Stimulated activated CD4-positive, alpha-beta T cell treated with anti-CD3 and anti-CD28 coated beads, TNF-alpha, amount 100 ng/mL, for 24 hours (primary cell): ENCODE data around the gene FAM50B.
A peak's percentile ranks its signal among the peaks of the same experiment; 100 is the strongest.

ENCODE experiments used
- DNase-seq, 3 experiments: peaks; one replicate each; pipeline ENCODE4 v3.0.0-alpha.2; 2020; ENCODE audit warnings: low read depth in 3 of 3

The FAM50B gene, protein sequence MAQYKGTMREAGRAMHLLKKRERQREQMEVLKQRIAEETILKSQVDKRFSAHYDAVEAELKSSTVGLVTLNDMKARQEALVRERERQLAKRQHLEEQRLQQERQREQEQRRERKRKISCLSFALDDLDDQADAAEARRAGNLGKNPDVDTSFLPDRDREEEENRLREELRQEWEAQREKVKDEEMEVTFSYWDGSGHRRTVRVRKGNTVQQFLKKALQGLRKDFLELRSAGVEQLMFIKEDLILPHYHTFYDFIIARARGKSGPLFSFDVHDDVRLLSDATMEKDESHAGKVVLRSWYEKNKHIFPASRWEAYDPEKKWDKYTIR

DNA sequence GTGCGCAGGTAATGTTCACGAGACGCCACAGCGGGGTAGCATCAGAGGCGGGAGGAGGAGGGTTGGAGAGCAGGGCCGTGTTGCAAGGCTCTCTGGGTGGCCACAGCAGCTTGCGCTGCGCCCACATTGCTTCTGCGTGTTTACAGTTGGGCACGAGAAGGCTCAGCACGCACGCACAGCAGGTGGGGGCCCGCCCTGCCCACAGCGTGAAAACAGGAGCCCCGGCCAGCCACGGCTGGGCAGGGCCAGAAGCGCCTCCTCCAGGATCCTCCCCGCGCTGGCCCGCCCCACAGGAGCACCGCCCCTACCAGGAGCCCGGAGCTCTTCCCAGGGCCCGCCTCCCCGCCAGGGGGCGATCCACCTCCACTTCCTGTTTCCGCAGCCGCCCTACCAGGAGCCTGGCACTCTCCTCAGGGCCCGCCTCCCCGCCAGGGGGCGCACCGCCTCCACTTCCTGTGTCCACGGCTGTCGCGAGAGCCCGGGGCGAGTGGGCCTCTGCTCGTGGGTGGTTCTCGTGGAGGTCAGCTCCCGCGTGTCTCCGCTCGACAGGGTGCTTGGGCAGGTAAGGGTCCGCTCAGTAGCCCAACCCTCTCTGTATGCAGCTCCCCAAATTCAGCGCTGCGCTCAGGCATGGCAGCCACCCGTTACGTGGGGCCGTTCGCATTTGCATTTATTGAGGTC, at the start of gene FAM50B:
Gene FAM50B (plus strand): TSS at position 449 of the 681 bp plus-strand sequence. CDS start 439 bp downstream, outside the sequence.
- peak; percentile 80 to 90 (median 83) for DNase-seq

DNA sequence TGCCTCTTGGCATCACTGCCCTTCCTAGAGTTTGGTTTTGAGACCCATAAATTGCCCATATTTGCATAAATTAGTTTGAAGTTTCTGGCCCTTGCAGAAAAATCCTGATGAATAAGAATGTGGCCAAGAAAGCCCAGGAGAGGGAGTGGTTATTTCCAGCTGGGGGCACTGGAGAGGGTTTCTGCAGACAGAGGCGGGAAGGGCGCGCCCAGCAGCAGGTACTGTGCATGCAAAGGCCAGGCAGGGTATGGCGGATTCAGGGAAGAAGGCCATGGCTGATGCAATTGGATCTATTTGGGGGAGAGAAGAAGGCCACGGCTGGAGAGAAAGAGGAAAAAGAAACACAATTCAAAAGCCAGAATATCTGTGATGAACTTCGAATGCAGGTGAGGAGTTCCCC, 49.5 kb upstream of the FAM50B start:
- no peak for DNase-seq

DNA sequence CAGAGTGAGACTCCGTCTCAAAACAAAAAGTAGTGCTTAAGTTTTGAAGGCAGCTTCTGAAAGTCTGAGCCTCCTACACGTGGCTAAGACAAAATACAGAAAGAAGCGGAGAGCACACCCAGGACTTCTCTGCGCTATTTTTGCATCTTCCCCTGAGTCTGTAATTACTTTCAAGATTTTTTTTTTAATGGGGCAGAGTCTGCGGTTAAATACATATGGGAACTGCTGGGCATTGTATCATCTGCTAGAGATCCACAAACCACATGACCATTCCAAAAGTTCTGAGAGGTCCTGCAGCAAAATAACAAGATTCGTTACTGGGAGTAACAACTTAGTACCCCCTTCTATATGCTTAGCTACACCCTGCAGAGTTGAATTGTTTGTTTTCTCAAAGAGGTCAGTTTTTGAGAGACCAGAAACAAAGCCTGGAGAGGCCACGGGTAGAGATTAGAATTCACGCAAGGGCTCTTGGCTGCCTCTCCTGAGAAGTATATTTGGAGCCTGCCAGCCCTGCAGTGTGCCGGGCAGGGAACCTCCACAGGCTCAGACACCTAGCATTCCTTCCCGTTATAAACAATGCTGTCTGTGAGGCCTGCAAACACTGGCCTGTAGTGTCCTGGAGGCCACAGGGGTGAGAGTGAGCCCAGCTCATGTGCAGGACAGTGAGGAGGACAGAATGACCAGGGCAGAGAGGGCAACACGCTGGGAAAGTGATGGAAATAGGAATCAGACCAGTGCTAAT, 48.2 kb upstream of the FAM50B start:
- no peak for DNase-seq

DNA sequence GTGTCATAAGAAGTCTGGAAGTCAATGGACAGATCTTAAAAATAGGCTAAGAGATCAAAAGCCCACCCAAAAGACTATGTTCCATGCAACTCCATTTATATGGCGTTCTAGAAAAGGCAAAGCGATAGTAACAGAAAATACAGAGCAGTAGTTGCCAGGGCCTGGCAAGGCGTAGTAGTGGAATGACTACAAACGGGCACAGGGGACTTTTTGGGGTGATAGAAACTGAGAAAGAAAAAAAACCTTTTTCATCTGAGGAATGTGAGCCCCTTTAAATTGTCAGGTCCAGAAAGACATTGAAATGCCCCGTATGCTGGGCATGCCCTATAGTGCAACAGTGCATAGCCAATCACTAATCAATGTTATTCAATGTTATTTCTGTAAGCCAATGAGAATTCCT, 47.2 kb upstream of the FAM50B start:
- no peak for DNase-seq

DNA sequence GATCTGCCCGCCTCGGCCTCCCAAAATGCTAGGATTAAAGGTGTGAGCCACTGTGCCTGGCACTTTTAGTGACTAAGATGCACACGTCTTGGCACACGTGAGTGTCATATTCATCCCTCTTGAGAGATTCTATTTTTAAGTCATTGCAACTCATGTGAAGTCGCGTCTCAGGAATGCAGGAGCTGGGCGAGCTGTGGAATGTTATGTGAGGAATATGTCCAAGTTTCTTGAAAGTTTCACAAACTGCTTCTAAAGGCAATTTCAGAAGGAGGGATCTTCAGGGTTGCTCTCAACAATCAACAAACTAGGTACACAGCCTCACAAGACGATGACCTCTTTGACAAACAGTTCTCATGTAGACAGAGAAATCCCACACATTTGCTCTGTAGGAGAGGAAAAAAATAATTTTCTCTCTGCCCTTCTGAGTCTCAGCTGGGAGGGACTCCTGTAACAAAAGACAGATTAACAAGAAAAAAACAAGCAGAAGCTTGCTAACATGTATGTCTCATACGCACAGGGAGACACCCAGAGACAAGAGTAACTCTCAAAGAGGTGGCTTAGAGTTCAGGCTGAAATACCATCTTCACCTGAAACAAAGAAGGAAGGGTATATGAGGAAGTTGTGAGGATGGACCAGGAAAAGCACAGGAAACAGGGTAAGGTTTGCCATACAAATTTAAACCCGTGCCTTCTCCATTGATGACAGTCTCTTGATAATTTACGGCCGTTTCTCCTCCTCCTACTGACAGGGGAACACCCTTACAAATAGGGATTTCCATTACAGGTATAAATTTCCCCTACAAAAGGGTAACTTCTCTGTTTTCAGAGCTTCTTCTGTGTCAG, 45.3 kb upstream of the FAM50B start:
- DNase-seq = no peak

DNA sequence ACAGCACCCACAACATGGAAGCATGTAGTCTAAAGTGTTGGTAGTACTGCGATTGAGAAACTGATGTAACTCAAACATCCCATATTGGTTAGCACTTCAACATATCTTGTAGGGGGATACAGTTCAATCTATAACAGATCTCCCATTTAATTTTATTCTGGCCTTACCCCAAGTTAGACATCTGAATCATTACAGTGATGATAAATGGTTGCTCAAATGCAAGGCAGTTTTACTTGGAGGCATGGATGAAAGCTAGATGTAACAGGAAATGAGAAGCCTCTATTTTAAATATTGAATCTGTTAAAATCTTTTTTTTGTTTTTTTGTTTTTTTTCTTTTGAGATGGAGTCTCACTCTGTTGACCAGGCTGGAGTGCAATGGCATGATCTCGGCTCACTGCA, 44.2 kb upstream of the FAM50B start:
- DNase-seq = no peak

DNA sequence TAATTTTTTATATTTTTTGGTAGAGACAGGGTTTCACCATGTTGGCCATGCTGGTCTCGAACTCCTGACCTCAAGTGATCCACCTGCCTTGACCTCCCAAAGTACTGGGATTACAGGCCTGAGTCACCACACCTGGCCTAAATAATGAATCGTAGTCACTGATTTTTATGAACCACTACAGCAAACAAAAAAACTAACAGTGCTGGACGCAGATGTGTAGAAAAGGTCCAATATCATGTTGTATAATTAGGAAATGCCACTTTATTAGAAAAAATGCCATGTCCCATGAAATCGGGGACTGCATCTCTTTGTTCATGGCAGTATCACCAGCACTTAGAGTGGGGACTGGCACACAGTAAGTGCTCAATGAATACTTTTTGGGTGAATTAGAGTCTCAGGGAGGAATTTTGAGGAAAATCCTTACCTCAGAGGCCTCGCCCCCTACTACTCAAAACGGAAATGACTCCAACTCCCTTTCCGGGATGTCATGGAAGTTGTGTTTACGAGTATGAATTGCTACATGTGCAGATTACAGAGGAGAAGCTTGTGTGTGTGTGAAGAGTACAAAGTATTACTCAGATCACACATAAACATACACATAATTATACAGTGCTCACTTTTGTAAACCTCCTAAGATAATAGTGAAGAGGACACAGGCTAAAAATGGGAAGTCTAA, 43.6 kb upstream of the FAM50B start:
- no peak for DNase-seq

DNA sequence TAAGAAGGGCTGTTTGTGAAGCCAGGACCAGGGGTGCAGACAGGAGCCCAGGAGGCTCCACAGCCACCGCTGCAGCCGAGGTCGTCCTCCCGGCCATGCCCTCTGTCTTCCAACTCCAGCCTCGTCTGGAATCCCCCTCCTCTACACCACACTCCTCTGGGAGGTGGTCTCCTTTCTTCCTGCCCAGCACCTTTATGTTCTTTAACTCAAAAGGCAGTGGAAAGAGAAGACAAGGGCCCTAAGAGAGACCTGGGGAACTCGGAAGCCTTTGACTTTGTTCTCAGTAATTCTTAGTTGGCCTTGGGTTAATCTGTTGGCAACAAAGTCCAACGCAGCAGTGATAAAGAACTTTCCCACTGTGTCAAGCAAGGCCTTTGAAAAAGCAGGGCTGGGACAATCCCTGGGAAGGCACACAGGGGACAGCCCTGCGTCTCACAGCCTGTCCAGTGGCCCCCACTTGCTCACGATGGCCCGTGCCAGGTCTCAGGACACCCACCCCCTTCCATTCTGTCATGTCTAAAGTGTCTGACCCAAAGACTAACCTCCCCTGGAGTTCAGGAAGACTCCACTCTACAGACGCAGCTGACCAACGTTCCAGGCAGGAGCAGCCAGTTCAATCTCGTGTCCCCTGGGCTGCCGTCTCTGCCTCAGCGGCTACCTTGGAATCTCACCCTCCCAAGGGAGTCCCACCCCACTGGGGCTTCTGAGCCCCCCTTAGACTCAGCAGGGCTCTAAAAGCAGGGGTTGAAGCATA, 42.8 kb upstream of the FAM50B start:
- no peak for DNase-seq

DNA sequence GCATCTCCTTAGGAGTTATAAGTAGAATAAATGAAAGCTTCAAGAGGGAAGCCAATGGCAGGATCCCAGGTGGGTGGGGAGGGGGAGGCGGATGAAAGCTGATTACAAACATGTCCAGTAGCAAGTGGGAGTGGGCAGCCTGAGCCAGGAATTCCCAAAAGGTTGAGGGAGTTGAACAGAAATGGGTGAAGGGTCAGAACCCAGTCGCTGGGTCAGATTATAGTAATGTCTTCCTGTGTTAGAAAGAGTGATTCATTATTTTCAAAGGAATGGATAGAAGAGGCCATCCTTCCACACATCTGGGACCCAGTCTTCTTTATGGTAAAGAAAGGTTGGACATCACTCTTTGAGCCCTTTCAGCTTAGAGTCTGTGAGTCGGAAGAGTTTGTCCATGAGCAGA, 41.0 kb upstream of the FAM50B start:
- DNase-seq = no peak

DNA sequence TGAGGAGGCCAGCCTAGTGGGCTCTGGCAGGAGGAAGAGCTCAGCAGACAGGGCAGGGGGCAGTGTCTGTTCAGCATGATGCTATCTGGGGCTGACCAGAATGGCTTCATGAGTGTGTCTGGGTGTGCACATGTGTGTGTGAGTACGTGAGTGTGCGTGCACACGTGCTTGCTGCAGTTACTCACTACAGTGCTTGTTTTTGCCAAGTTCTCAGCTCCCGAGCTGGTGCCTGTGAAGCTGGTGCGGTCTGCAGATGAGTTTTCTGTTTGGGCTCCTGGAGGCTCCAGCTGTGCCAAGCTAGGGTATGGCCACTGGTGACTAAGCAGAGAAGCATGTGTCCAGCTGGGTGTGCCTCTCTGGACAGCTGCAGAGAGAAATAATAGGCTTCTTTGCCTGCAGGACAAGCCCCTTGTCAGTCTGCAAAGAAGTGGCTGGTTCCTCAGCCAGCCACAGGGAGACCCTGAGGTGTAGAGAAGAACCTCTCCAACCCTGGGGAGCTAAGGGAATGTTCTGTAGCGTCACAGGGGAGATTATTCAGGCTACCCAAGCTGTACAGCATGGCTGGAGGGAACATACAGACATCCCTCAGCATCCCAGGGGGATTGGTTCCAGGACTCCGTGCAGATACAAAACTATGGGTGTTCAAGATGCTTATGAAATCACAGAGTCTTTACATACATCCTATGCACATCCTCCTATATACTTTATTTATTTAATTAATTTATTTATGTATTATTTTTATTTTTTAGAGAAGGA, 40.2 kb upstream of the FAM50B start:
- DNase-seq = no peak

DNA sequence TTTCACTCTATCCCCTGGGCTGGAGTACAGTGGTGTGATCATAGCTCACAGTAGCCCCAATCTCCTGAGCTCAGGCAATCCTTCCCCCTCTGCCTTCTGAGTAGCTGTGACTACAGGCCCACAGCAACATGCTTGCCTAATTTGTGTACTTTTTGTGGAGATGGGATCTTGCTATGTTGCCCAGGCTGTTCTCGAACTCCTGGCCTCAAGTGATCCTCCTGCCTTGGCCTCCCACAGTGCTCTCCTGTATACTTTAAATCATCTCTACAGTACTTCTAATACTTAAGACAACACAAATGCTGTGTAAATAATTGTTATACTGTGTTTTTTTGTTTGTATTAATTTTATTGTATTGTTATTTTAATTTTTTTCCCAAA, 39.7 kb upstream of the FAM50B start:
- no peak for DNase-seq

DNA sequence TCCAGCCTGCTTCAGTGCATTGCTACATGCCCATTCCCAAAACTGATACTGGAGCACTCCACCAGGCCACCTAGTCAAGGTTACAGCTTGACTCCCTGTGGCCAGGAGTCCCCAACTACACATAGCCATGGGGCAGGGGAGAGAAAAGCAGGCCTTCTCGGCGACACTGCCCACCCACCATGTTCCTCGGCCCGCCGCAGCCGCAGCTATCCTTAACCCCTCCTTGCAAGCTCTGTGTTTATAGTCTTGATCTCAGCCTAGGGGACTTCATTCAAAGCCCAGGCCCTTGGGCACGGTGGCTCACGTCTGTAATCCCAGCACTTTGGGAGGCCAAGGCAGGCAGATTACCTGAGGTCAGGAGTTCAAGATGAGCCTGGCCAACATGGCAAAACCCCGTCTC, 39.2 kb upstream of the FAM50B start:
- no peak for DNase-seq

DNA sequence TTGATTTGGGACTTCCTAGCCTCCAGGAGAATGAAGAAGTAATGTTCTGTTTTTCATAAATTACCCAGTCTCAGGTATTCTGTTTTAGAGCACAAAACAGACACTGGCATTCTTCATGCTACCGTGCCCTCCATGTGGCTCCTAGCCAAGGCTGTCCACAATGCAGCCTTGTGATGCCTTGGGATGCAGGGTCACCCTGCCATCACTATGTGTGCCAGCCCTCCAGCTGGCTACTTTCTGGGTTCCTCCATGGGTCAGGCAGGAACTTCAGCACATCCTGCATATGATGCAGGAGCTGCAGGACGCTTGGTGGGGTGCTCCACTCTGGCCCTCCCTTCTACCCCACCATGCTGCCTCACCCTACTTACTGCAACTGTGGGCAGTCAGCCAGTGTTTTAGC, 38.0 kb upstream of the FAM50B start:
- DNase-seq = no peak

DNA sequence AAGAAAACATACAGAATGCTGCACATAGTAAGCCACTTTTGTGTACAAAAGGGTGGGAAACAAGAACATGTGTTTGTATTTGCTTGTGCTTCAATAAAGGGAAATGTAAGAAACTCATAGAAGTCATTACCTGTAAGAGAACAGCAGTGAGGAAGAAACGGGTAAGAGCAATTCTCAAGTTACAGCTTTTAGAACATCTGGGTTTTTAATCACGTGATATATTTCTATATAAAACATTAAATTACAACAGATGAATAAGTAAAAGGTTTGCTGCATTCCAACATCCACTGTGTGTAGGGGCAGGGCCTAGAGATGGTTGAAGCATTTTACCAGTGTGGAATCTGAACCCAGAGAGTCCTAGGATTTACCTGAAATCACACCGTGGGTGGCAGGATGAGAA, 36.6 kb upstream of the FAM50B start:
- DNase-seq = no peak

DNA sequence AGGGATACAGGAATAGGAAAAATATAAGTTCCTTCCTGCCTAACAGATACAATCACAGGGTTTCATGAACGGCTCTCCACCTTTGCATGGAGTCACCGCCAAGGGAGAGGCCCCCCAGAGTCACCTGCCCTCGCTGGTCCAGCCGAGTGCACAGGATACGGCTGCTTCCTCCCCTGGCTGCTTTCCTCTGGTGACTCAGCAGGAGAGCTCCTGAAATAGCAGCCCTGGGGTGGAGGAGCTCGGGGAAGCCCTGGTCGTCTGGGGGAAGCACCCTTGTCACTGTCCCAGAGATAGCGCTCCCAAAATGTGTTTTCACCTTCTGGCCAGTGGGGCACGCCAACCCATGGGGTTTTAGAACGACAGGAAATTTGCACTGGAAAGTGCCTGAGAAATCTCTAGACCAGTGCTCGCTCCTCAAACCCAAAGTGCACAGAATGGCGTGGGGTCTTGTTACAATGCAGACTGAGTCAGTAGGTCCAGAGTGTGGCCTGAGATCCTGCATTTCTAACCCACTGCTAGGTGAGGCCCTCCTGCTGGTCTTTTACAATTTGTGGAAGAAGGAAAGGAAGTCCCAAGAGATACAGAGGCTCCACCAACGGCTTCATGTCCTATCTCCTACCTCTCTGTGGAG, 35.9 kb upstream of the FAM50B start:
- no peak for DNase-seq

DNA sequence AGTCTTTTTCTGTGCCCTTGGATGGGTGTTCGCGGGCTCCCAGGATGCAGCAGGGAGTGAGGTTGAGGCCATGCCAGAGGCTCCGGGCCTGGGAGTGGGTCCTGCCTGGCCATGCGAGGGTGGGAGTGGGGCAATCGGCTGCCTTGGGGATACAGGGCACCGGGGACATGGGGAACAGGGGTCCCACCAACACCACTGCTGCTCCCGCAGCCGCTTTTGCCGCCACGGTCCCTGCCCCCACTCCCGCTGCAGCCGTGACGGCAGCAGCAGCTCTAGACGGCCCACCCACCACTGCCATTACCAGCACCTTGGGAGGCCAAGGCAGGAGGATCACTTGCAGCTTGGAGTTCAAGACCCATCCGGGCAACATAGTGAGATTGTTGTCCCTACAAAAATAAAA, 35.3 kb upstream of the FAM50B start:
- DNase-seq = no peak

DNA sequence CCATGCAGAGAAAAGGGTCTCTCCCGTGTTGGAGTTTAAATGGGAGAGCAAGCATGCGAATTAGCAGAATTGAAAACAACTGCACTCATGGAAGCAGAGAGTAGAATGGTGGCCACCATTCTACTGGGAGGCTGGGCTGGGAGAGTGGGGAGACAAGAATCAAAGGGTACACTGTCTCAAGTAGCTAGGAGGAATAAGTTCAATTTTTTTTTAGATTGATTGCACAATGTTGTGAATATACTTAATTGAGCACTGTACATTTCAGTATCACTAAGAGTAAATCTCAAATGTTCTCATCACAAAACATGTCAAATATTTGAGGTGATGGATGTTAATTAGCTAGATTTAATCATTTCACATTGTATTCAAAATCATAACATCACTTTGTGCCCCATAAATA, 34.6 kb upstream of the FAM50B start:
- DNase-seq = no peak

DNA sequence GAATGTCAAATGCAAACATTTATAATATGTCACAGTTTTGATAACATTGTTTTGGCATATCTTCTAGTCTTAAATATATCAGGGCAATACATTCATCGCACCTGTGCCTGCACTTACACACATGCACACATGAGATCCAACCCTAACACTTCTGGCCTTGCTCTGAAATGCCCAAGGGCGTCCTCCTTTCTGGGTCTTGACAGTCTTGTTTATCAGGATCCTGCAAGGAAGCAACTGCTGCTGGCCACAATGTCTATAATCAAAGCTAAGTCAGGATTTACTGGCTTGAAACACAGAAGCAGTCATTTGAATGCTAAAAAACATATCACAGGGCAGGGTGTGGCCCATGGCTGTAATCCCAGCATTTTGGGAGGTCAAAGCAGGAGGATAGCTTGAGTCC, 32.9 kb upstream of the FAM50B start:
- DNase-seq = no peak
